PC-9 (cell line): ENCODE data around the gene RTEL1. TPM values are rescaled to one million over a fixed set of nuclear protein-coding genes. Genes with fewer than 3 reads are reported as not detected.

ENCODE experiments used
- BruUV-seq: library from RNA; stranded (reverse); fragments of 400-500 nt; replicated peaks from 2 replicates; lab custom pipeline; 2021; lab: Mats Ljungman, UMichigan
- CTCF ChIA-PET: fragments of 300-600 bp; sonication (Branson Sonifier 250); formaldehyde crosslinking; loops from one replicate; lab custom pipeline; 2022; ENCODE audit warnings: antibody characterized with exemption; lab: Charles Lee
- POLR2A ChIA-PET: fragments of 300-600 bp; sonication (Branson Sonifier 250); formaldehyde crosslinking; loops from one replicate; lab custom pipeline; 2022; ENCODE audit warnings: antibody characterized with exemption; ENCODE audit not compliant: unreplicated experiment; lab: Charles Lee
- DNase-seq, 2 experiments: peaks; one replicate each; pipeline versions ENCODE4 v3.0.0 to v3.0.0-alpha.2; 2015 to 2022; ENCODE audit warnings: mixed read lengths in 1 of 2
- H2AFZ ChIP-seq: fragments of 200-600 bp; sonication (generic); 2 replicates; pipeline ENCODE4 v1.8.1; 2017; ENCODE audit warnings: antibody characterized with exemption
- H3F3A ChIP-seq: fragments of 200-600 bp; sonication (generic); 2 replicates; pipeline ENCODE4 v1.8.1; 2017; ENCODE audit warnings: antibody characterized with exemption, mild to moderate bottlenecking, low read depth; ENCODE audit not compliant: insufficient read depth
- H3K27ac ChIP-seq: fragments of 200-600 bp; sonication (generic); 2 replicates; pipeline ENCODE4 v1.6.1; 2016; ENCODE audit warnings: mixed run types
- H3K27me3 ChIP-seq: fragments of 200-600 bp; sonication (generic); 2 replicates; pipeline ENCODE4 v1.6.1; 2016; ENCODE audit warnings: low read depth, mixed run types; ENCODE audit not compliant: insufficient read depth
- H3K36me3 ChIP-seq: fragments of 200-600 bp; sonication (generic); 2 replicates; pipeline ENCODE4 v1.6.1; 2016; ENCODE audit warnings: low read depth, mixed run types
- H3K4me1 ChIP-seq: fragments of 200-600 bp; sonication (generic); replicated peaks from 2 replicates; pipeline ENCODE4 v1.6.1; 2016; ENCODE audit warnings: mixed run types; ENCODE audit not compliant: insufficient read depth
- H3K4me2 ChIP-seq: fragments of 200-600 bp; sonication (generic); 2 replicates; pipeline ENCODE4 v1.6.1; 2017; ENCODE audit warnings: mixed run types
- H3K4me3 ChIP-seq: fragments of 200-600 bp; sonication (generic); 2 replicates; pipeline ENCODE4 v1.6.1; 2016; ENCODE audit warnings: mixed run types
- H3K79me2 ChIP-seq: fragments of 200-600 bp; sonication (generic); 2 replicates; pipeline ENCODE4 v1.6.1; 2017; ENCODE audit warnings: low read depth, mixed run types
- H3K9me2 ChIP-seq: fragments of 200-600 bp; sonication (generic); 2 replicates; pipeline ENCODE4 v1.8.1; 2017; ENCODE audit warnings: mild to moderate bottlenecking; ENCODE audit not compliant: insufficient read depth
- H3K9me3 ChIP-seq: fragments of 200-600 bp; sonication (generic); 2 replicates; pipeline ENCODE4 v1.8.1; 2016; ENCODE audit warnings: low read depth; ENCODE audit not compliant: insufficient read depth
- H4K20me1 ChIP-seq: fragments of 200-600 bp; sonication (generic); 2 replicates; pipeline ENCODE4 v1.8.1; 2017; ENCODE audit not compliant: insufficient read depth
- CTCF ChIP-seq: fragments of 200-600 bp; sonication (generic); conservative IDR thresholded peaks from 2 replicates; pipeline ENCODE4 v1.6.1; 2017; ENCODE audit warnings: mixed run types, antibody characterized with exemption, mild to moderate bottlenecking, moderate library complexity
- EZH2 ChIP-seq: fragments of 200-600 bp; sonication (generic); IDR thresholded peaks from 2 replicates; pipeline ENCODE4 v1.8.0; 2017; ENCODE audit warnings: antibody characterized with exemption, low read depth
- intact Hi-C: fragments of 100-400 bp; cut with micrococcal nuclease; formaldehyde crosslinking; loops from one replicate; pipeline ENCODE4 v1.10.0; 2022; ENCODE audit not compliant: unreplicated experiment
- total RNA-seq: library from RNA; stranded (reverse); gene quantifications from 2 replicates; pipeline ENCODE4 v1.2.3, GENCODE V29; 2021

The RTEL1 gene
- total RNA-seq, 1 experiment from 2014 or later: 36.0 TPM

DNA sequence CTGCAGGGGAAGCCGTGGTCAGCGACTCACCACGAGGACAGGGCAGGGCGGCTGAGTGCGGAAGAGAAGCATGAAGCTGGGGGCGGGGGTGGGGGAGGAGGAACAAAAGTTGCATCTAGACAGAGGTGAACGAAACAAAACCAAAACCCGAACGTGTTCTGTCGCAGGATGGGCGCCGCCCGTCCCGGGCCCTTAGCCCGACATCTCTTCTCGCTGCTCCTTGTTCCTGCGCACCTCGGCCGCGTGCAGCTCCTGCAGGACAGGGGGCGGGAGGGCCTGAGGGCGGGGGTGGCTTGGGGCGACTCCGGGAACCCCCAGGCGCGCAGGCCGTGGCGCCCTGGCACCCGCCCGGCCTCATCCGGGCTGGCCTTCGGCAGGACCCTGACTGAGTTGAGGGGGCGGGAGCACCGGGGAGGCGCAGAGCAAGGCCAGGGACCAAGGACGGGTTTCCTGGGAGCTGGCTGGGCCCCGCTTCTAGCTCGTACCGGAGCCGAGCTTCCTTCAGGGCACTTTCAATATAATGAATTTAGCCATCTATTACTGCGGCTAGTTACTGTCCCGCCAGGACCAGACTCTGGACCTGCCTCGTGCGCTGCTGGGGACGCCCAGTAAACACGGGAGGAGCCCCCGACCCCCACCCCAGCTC, 16.8 kb upstream of the RTEL1 start:
- TF ChIP-seq EZH2: no peak
- no peaks in the 10 kb centered on the region for H3K79me2 ChIP-seq
- H3K4me1 ChIP-seq: peaks cover 16% of the 10 kb centered on the region
- H3K27ac ChIP-seq: peak overlapping the region; percentile 21
- H3K4me3 ChIP-seq: peak overlapping the region; percentile 92
- CTCF ChIA-PET: interaction anchor here (0.6 to 2.3 kb wide), 8 partner anchors 17 to 780 kb away, joined by 3 to 43 read pairs (median 6); partner anchors contain the start of genes HELZ2, PTK6, RTEL1 and TCFL5
- no peaks in the 10 kb centered on the region for H3K36me3 ChIP-seq
- peaks cover 7% of the 10 kb centered on the region; the same call in 1 of the 2 replicates for H3F3A ChIP-seq
- POLR2A ChIA-PET: interaction anchor here (0.6 to 2.0 kb wide), 16 partner anchors 14 to 424 kb away, joined by 3 to 38 read pairs (median 6); partner anchors contain the start of genes GMEB2, HELZ2, PRPF6 and TPD52L2
- H2AFZ ChIP-seq: peak overlapping the region; percentile 81
- peak overlapping the region; percentile 100 for H3K4me2 ChIP-seq
- no peaks in the 10 kb centered on the region for H4K20me1 ChIP-seq
- H3K9me3 ChIP-seq: no peaks in the 10 kb centered on the region
- TSS peak; percentile 58 for BruUV-seq
- H3K9me2 ChIP-seq: no peaks in the 10 kb centered on the region
- no peaks in the 10 kb centered on the region for H3K27me3 ChIP-seq
- intact Hi-C loops: loop anchor here (1.0 to 5.0 kb wide), 2 partner anchors 89 to 103 kb away; partner anchors contain the start of gene FNDC11
- DNase-seq: peak in 1 of 2 experiments; percentile 53

DNA sequence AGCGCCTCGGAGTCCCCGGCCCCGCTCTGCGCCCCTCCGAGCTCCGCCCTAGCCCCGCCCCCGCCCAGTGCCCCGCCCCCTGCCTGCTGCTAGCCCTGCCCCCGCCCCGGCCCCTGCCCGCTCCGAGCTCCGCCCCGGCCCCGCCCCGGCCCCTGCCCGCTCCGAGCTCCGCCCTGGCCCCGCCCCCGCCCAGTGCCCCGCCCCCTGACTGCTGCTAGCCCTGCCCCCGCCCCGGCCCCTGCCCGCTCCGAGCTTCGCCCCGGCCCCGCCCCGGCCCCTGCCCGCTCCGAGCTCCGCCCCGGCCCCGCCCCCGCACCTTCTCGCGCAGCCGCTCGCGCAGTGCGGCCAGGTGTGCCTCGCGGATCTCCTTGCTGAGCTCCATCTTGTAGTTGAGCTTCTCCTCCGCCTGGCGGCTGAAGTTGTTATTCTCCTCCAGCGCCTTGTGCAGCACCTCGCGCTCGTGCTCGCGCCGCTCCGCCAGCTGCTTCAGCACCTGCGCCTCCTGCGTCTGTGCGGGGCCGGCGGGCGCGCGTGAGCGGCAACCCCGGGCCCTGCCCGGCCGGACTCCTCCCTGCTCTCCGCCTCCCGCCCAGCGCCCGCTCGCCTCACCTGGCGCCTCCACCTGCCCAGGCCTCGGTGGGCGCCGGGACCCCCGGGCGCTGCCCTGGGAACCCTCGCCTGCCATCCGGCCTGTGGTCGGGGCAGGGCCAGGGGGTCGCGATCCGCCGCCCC, 16.2 kb upstream of the RTEL1 start:
- POLR2A ChIA-PET: interaction anchor here (0.6 to 2.0 kb wide), 16 partner anchors 10 to 424 kb away, joined by 3 to 38 read pairs (median 6); partner anchors contain the start of genes GMEB2, HELZ2, PRPF6 and TPD52L2
- Histone ChIP-seq H3F3A (peaks cover 7% of the 10 kb centered on the region; the same call in 1 of the 2 replicates), H3K36me3 (no peaks in the 10 kb centered on the region), H3K4me2 (peak overlapping the region; percentile 100), H3K79me2 (no peaks in the 10 kb centered on the region), H3K4me1 (peaks cover 16% of the 10 kb centered on the region), H4K20me1 (no peaks in the 10 kb centered on the region), H3K9me2 (no peaks in the 10 kb centered on the region), H3K4me3 (peak overlapping the region; percentile 92), H3K27me3 (no peaks in the 10 kb centered on the region), H3K27ac (peak overlapping the region; percentile 21), H3K9me3 (no peaks in the 10 kb centered on the region), H2AFZ (peak overlapping the region; percentile 81)
- intact Hi-C loops: loop anchor here (1.0 to 5.0 kb wide), 2 partner anchors 90 to 104 kb away; partner anchors contain the start of gene FNDC11
- BruUV-seq: no TSS peak
- CTCF ChIA-PET: interaction anchor here (0.6 to 2.3 kb wide), 9 partner anchors 16 to 780 kb away, joined by 3 to 43 read pairs (median 6); partner anchors contain the start of genes HELZ2, PTK6, RTEL1 and TCFL5
- TF ChIP-seq CTCF (peak; percentile 65), EZH2 (no peak)
- DNase-seq: peak; percentile 90 to 97

DNA sequence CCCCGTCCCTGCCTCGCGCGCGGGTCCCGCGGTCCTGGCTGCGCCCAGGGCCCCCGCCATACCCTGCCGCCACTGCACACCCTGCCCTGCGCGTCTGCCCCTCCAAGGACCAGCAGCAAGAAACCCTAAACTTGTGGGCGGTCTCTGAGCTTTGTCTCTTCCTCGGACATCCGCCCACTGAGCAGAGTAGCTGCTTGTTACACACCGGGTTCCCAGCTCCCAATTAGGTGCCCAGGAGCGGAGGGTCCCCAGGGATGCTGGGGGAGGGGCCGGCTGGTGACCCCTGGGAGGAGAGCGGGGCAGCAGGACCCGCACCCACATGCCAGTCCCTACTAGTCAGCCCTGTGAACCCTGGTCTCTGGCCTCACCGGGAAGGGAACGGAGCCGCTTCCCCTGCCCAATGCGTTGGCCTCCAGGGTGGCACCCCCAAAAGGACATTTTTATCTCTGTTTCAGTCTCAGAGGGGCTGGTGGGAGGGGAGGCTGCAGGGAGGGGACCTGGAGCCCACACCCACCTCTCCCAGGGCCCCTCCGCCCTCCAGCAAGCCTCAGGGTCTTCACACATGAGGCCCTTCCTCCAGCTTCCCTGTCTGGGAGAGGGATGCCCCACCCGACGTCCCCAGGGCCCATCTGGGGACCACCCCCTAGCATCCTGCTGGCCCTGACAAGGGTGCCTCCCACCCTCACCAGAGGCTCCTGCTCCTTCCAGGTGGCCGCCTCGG, 15.4 kb upstream of the RTEL1 start:
- Histone ChIP-seq H3K79me2 (no peaks in the 10 kb centered on the region), H3K9me2 (no peaks in the 10 kb centered on the region), H3K4me1 (peaks cover 16% of the 10 kb centered on the region), H4K20me1 (no peaks in the 10 kb centered on the region), H2AFZ (peak overlapping the region; percentile 78), H3K9me3 (no peaks in the 10 kb centered on the region), H3K4me3 (peak overlapping the region; percentile 56), H3K27ac (no peak overlapping the region; the same call in 1 of the 2 replicates), H3K27me3 (no peaks in the 10 kb centered on the region), H3K36me3 (no peaks in the 10 kb centered on the region), H3F3A (peaks cover 7% of the 10 kb centered on the region; the same call in 1 of the 2 replicates), H3K4me2 (peak overlapping the region; percentile 84)
- BruUV-seq: no TSS peak
- CTCF ChIA-PET: interaction anchor here (0.7 to 2.3 kb wide), 5 partner anchors 15 to 781 kb away, joined by 3 to 43 read pairs (median 11); partner anchors contain the start of genes PTK6, RTEL1 and TCFL5
- intact Hi-C loops: loop anchor here (5.0 kb wide), 1 partner anchor 90 kb away; the partner anchor contains the start of gene FNDC11
- POLR2A ChIA-PET: interaction anchor here (0.6 to 2.0 kb wide), 7 partner anchors 10 to 338 kb away, joined by 3 to 38 read pairs (median 9); partner anchors contain the start of gene PRPF6
- TF ChIP-seq CTCF (no peak), EZH2 (no peak)
- DNase-seq: peak; percentile 37 to 49
